NCI-H510A treated with DMSO at 0.1 percent for 48 hours (cell line): ENCODE data around the gene IRF9.

ENCODE experiments used
- DNase-seq: peaks from one replicate; lab custom pipeline; 2025; lab: John Stamatoyannopoulos, UW

Gene IRF9

GRCh38 chr14:24131549-24131966 lies 29.5 kb upstream of the IRF9 start:
- no peak for DNase-seq

- DNase-seq: peak; percentile 63
Observed at GRCh38 chr14:24132061-24132685, 28.9 kb upstream of the IRF9 start.

GRCh38 chr14:24132976-24133375 lies 28.1 kb upstream of the IRF9 start:
- no peak for DNase-seq

- DNase-seq: no peak
Observed at GRCh38 chr14:24133735-24134134, 27.3 kb upstream of the IRF9 start.

GRCh38 chr14:24135584-24135833 lies 25.6 kb upstream of the IRF9 start:
- DNase-seq: no peak

GRCh38 chr14:24135834-24136683 lies 25.0 kb upstream of the IRF9 start, which contains the start of gene PSME1:
TSS of gene PSME1 (plus strand) at chr14:24136194. CDS start at chr14:24136263, 69 bp downstream.
- DNase-seq: peak; percentile 87

GRCh38 chr14:24136684-24137528 lies 24.2 kb upstream of the IRF9 start:
- no peak for DNase-seq

GRCh38 chr14:24137529-24138395 lies 23.3 kb upstream of the IRF9 start:
- no peak for DNase-seq

GRCh38 chr14:24138396-24139271 lies 22.4 kb upstream of the IRF9 start:
- DNase-seq: no peak

- DNase-seq: no peak
Observed at GRCh38 chr14:24139272-24139934, 21.7 kb upstream of the IRF9 start.

GRCh38 chr14:24141097-24141880 lies 19.8 kb upstream of the IRF9 start, which contains the start of gene EMC9:
TSS of gene EMC9 (minus strand) at chr14:24141591. CDS start at chr14:24141304, 287 bp downstream.
- DNase-seq: peak; percentile 99

- no peak for DNase-seq
Observed at GRCh38 chr14:24143511-24143910, 17.6 kb upstream of the IRF9 start.

- no peak for DNase-seq
Observed at GRCh38 chr14:24144451-24144850, 16.6 kb upstream of the IRF9 start.

- DNase-seq: no peak
Observed at GRCh38 chr14:24145219-24145618, 15.8 kb upstream of the IRF9 start.

- no peak for DNase-seq
Observed at GRCh38 chr14:24145690-24146452, 15.2 kb upstream of the IRF9 start.

- peak; percentile 96 for DNase-seq
Observed at GRCh38 chr14:24146453-24146977, 14.6 kb upstream of the IRF9 start, which contains the start of gene PSME2. TSS of gene PSME2 (minus strand) at chr14:24146610. CDS start at chr14:24146581, 29 bp downstream.

GRCh38 chr14:24146978-24147760 lies 13.9 kb upstream of the IRF9 start, which contains the start of gene RNF31:
TSS of gene RNF31 (plus strand) at chr14:24147498. CDS start at chr14:24147699, 201 bp downstream.
- DNase-seq: peak; percentile 98
